Stimulated activated CD8-positive, alpha-beta memory T cell treated with anti-CD3 and anti-CD28 coated beads, Interleukin-4, amount 100 ng/mL, for 48 hours (primary cell): ENCODE results near the gene PIPOX.

Source experiments
- DNase-seq: peaks from one replicate; pipeline ENCODE4 v3.0.0-alpha.2; 2020

PIPOX gene

GRCh38 chr17:29049541-29050145 lies 6.7 kb downstream of the PIPOX start:
- no peak for DNase-seq

DNA sequence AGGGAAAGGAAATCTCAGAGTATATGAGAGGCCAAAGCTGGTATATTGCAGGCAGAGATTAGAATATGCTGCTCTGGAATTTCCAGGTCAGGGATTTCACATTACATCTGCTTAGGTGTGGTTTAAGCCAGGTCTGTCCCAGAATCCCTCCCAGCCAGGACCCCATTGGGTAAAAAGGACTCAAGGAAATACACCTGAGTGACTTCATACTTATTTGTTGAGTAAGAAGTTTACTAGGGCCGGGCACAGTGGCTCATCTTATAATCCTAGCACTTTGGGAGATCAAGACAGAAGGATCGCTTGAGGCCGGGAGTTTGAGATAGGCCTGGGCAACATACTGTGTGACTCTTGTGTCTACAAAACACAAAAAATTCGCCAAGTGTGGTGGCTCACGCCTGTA lies 7.2 kb downstream of the PIPOX start:
- DNase-seq, result no peak

DNA sequence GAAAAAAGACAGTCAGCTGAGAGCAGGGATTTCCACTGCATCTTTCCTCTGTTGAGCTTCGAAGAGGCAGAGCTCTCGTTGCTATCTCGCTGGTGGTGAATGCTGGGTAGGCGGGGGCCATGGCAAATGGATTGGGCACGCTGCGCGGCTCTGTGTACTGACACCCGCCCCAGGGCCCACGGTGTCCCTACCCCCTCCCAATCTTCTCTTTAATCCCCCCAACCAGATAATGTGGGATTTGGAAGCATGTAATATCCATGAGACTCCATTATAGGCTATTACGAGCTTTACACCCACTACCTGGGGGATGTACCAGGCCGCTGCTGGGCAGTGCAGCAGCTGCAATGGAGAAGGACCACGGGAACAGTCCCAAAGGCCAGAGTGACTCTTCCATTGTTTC lies 8.3 kb downstream of the PIPOX start:
- no peak for DNase-seq

DNA sequence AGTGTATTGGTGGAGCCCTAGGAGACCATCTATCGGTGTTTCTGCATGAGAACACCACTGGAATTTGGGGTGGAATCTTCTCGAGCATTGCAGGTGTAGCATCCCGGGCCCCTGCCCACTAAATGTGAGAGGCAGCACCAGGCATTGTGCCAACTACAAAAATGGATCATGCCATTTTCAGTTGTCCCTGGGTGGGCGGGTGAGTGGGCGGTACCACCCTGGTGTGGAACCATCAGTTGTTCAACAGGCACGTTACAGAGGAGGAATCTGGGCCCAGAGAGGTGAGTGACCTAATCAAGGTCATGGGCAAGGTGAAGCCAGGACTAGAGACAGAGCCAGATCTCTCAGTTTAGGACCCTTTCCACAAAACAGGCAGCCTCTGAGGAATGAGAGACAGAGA lies 8.8 kb downstream of the PIPOX start:
- no peak for DNase-seq

DNA sequence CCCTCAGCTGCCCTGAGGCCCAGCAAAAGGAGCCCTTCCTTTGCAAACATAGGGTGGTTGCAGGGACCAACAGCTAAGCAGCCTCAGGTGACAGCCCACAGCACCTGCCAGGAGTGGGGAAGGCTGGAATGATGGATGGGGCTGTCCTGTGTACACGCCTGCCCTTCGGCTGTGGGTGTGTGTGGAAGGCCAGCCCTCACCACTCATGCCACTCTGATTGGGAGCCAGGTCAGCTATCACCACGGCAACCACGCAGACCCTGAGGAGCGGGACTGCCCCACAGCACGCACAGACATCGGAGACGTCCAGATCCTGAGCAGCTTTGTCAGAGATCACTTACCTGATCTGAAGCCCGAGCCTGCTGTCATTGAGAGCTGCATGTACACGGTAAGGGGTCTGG lies 11.9 kb downstream of the PIPOX start:
- no peak for DNase-seq

DNA sequence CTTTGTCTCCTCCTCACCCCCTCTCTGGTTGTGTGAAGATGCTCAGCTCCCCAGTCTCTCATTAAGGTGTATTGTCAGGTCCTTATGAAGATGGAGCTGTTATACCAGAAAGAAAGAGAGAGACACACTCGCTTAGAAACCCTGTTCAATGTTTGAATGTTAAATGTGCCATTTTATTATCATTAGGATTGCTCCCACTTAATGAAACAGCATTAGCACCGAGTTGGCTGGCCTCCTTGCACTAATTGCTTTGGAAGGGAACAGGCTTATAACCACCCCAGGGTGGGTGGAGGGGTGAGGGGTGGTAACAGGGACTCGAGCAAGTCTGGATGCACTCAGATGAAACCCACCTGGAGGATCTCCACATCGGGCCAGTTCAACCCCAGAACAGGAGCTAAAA lies 14.4 kb downstream of the PIPOX start:
- DNase-seq, result no peak

- no peak for DNase-seq
These were observed 15.4 kb downstream of the PIPOX start for GRCh38 chr17:29058391-29058790.

- DNase-seq, result no peak
These were observed 16.3 kb downstream of the PIPOX start for GRCh38 chr17:29059281-29059680.

DNA sequence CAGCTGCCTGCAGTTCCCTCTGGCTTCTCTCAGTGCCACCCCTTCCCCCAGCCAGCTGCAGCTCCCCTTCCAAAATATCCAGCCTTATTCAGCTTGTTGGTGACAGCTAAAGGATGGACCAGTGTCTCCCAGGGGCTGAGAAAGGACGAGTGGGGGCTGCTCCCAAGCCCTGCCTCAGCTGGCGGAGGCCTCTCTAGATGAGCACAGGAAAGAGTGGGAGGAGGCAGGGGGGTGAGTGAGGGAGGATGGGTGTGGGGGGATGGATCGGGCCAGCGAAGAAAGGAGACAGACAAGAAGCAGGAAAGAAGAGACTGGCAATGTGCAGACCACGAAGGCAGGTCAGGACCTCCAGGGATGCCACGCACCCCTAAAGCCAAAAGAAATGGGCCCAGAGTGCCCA lies 17.5 kb downstream of the PIPOX start:
- DNase-seq, result no peak

DNA sequence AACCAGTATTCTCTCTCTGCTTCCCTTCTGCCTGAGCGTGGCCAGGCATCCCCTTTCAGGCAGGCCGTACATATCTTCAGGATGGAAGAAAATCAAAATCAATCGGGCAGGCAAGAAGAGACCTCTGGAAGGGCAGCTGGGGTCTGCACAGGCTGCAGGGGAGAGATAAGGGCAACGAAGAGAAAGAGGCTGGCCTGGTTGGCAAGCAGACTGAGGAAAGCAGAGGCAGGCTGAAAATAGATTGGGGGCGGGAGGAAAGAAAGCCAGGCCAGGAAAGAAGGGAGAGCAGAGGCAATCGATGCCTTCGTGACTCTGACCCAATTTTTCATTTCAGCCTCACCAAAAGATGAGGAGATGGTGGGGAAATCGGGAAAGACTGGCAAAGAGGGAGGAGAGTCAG lies 18.1 kb downstream of the PIPOX start:
- no peak for DNase-seq

DNA sequence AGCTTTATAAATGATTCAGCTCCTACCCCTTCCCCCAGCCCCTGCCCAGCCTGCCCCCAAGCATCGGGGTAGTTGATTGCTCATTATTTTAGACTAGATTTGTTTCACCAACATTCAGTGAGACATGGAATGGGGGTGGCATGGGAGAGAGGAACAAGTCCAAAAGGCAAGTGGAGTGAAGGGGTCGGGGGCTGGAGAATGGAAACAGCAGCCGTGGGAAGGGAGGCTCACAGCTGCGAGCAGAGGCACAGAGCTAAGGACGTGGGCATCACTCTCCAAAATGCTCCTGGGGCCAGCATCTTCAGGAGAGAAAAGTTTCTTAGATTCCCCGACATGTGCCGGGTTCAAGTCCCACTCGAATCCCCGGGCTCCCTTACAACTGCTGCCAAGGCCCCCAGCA lies 19.3 kb downstream of the PIPOX start:
- no peak for DNase-seq

DNA sequence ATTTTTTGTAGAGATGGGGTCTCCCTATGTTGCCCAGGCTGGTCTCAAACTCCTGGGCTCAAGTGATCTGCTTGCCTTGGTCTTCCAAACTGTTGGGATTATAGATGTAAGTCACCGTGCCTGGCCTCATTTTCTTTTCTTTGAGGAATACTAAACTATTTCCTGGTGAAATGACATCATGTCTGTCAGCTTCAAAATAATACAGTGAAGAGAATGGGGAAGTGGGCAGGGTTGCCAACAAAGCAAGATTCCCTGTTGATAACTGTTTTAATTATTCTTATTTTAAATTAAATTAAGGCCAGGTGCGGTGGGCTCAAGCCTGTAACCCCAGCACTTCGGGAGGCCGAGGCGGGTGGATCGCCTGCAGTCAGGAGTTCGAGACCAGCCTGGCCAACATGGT lies 21.1 kb downstream of the PIPOX start:
- DNase-seq, result no peak

- DNase-seq, result no peak
These were observed 23.1 kb downstream of the PIPOX start for GRCh38 chr17:29066047-29066446.

- no peak for DNase-seq
These were observed 23.7 kb downstream of the PIPOX start for GRCh38 chr17:29066606-29067005.

DNA sequence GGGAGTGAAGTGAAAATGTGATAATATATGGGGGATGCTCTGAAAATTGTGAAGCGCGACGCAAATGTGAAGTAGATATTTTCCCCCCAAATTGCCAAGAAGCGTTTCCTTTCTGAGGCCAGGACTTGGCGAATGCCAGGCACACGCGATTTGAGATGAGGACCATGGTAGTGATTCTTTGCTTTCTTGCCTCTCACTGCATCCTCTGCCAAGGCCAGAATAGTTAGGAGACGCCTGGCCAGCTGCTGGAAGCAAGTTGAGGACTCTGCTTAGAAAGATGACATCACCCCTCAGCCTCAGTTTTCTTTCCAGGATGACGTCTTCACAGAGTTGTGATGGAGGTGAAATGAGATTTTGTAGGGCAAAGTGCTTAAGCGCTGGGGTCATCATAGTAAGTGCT lies 25.9 kb downstream of the PIPOX start:
- no peak for DNase-seq

- DNase-seq, result no peak
These were observed 26.6 kb downstream of the PIPOX start for GRCh38 chr17:29069526-29070041.

DNA sequence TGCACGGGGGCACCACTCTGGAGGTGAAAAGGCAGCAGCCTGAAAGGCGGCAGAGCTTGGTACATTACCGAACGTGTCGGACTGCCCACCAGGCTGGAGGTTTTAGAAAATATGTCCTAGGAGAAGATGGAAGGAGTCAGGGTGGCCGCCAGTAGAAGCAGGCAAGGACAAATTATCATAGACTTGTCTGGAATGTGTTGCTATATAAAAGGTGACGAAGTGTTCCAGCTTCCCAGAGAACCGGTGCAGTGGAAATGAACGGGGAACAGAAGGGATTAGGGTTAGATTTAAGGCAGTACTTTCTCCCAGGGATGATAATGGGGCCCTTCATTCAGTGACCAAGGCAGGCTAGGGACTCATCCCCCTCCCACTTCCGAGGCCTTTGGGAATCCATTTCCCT lies 27.4 kb downstream of the PIPOX start:
- no peak for DNase-seq

DNA sequence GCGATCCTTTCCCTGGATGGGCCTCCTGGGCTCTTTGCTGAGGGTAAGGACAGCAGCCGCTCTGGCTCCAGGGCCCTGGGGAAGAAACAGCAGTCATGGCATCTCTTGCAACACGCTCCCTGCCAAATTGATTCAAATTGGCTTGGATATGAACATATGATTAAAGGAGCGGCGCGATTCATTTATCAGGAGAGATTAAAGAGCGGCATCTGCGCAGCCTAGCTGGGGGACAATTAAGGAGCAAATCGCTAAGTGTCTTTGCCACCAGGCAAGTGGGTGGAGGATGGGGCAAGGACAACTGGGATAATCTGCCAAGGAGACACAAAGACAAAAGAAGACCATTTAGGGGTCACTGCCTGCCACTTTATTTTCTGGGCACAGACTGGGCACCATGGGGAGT lies 27.8 kb downstream of the PIPOX start:
- DNase-seq, result no peak

- no peak for DNase-seq
These were observed 28.4 kb downstream of the PIPOX start for GRCh38 chr17:29071303-29071702.

DNA sequence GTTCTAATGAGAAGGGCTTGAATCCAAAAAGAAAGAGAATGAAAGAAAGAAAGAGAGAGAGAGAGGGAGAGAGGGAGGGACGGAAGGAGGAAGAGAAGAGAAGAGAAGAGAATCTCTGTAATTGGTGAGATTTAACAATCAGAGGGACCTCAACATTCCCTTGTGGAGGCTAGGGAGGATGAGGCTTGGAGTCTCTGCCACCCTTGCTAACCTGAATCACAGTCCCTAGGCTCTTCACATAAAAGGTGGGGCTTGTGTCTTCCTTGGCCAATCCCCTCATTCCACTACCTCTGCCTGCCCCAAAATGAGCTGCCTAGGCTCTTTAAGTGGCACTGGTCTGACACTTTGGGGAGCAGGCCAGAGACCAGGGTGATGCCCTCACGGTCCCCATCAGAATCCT lies 30.1 kb downstream of the PIPOX start:
- no peak for DNase-seq

GRCh38 chr17:29073520-29073919 lies 30.6 kb downstream of the PIPOX start:
- DNase-seq, result no peak

DNA sequence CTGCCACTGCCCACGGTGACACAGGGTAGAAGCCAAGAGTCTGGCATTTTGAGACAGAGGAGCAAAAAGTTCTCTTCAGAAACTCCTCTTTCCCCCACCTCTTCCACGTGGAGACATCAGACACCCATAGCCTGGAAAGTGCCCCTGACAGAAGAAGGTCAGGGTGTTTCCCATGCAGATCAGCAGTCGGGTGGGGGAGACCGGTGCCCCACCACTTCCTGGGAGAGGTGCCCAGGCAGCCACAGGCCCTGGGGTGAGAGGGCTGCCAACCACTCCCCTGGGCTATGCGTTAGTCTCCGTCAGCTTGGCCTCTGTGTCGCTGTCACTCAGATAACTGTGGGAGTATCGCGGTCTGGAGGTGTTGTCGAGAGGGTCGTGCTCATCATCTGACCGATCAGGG lies 31.5 kb downstream of the PIPOX start:
- no peak for DNase-seq

GRCh38 chr17:29076087-29076486 lies 33.1 kb downstream of the PIPOX start:
- DNase-seq, result no peak

DNA sequence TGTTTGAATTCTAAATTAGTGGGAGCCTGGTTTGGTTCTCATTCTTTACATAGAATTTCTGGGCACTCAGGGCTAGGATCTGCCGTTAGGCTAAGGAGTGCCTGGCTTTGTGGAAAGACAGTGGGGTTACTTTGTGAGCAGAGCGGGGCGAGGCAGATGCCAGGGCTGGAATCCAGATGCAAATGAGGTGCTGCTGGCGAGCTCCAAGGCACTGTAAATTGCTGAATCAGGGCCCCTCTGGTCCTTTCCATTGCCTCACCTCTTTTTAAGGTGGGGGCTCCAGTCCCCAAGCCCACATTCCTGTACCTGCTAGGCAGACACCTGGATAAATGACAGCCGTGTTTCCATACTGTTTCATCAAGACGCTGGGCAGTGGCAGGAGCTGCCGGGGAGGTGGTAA lies 33.8 kb downstream of the PIPOX start:
- DNase-seq, result no peak

DNA sequence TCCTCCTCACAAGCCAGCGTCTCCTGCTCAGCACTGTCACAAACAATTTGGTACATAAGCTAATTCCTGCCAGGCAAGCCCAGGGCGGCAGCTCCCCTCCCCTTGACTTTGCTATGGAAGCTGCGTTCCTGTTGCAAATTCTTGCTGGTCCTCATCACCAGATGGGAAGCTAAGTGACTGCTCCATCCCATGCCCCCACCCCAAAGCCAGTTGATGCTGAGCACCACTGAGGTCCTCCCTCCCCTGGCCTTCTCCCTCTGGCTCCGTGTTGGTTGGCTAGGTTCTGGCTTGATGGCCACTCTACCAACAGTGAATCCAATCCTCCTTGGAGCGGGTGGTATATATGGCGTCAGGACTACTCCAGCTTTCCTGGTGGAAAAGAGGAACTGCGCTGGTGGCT lies 34.4 kb downstream of the PIPOX start:
- DNase-seq, result no peak
